ENCODE results near the gene UGT2B7.

DNA sequence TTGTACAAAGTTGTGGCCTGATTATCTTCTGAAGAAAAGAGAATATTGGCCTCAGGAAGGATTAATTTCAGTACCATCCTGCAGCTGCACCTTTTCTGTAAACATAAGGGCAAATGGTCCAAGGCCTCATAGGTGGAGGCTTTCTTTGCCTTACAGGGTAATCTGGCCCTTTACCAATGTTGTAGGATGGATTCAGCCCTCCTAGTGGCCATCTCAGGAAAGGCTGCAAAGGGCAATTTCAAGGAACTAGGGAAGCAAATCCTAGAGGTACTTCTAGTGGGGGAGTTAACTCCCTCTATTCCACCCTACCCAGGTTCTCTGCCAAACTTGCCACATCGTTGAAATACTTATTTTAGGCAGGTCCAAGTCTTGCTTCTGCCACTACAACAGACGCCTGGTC, 60.6 kb downstream of the UGT2B7 start:
- TF ChIP-seq, protein P1, sequence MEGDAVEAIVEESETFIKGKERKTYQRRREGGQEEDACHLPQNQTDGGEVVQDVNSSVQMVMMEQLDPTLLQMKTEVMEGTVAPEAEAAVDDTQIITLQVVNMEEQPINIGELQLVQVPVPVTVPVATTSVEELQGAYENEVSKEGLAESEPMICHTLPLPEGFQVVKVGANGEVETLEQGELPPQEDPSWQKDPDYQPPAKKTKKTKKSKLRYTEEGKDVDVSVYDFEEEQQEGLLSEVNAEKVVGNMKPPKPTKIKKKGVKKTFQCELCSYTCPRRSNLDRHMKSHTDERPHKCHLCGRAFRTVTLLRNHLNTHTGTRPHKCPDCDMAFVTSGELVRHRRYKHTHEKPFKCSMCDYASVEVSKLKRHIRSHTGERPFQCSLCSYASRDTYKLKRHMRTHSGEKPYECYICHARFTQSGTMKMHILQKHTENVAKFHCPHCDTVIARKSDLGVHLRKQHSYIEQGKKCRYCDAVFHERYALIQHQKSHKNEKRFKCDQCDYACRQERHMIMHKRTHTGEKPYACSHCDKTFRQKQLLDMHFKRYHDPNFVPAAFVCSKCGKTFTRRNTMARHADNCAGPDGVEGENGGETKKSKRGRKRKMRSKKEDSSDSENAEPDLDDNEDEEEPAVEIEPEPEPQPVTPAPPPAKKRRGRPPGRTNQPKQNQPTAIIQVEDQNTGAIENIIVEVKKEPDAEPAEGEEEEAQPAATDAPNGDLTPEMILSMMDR (IDR thresholded peaks at IDR 0.05), result no peak
- TF ChIP-seq POLR2A (IDR thresholded peaks at IDR 0.05), result no peak
